ENCODE results near the gene ENTREP1. TPM values are rescaled to one million over a fixed set of nuclear protein-coding genes. Genes with fewer than 3 reads are reported as not detected.

ENTREP1 gene
- total and polyA plus RNA-seq, 4 donors, result 0.07 to 0.33 (median 0.12) TPM

DNA sequence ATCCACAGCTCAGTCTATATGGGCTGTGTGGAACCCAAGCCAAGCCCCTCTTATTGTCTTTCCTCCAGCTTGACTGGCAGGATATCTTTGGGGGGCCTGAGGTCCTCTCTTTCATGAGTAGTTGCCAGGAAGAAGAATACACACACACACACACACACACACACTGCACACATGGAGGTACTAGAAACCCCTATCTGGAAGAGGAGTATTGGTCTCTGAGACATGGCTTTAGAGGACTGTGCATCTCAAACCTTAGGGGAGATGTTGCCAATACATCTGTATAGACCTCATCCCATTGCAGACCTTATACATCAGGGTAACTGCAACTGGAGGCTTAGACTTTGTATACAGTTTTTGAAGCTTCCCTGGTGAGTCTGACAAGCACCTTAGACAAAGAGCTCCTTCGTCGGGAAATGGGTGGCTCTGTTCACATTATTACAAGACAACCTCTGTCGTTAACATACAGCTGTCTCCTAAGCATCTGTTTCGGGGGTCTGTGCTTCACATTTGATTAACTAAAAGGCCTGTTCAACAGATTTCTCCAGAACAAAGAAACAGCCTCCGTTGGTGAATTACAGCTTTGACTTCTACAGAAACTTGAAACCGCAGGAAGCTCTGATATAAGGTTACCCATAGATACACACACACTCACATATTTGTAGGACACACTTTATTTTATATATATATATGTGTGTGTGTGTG lies 5.5 kb upstream of the ENTREP1 start:
- H3K4me3 ChIP-seq (ENCODE audit: low read depth in 1 of 3, low read length in 3 of 3), result no peak overlapping the region
- no peak overlapping the region for H3K9ac ChIP-seq (ENCODE audit: low read depth in 1 of 2, low read length in 2 of 2)
- WGBS, result 85% methylated on average over 6 of the region's 6 CpGs
- no peak for DNase-seq (ENCODE audit: low spot score)
- H3K9me3 ChIP-seq (ENCODE audit: control insufficient read depth in 4 of 4, low read length in 3 of 4), result no peaks in the 10 kb centered on the region
- no peak overlapping the region for H3K27ac ChIP-seq (ENCODE audit: low read depth in 1 of 2, low read length in 2 of 2)
- H3K27me3 ChIP-seq (ENCODE audit: control insufficient read depth in 4 of 4, insufficient read depth in 4 of 4, low read length in 3 of 4), result peaks cover 0 to 2% (median under 1%) of the 10 kb centered on the region in 4 donors
- TF ChIP-seq FOXA1 (IDR thresholded peaks at IDR 0.05) (no peak), HNF4G (IDR thresholded peaks at IDR 0.05) (no peak), EGR1 (IDR thresholded peaks at IDR 0.05; ENCODE audit: low read depth in 2 of 2) (no peak), NR2F2 (IDR thresholded peaks at IDR 0.05) (no peak), TAF1 (conservative IDR thresholded peaks at IDR 0.05) (no peak), GABPA (IDR thresholded peaks at IDR 0.05 in 1 of 2, conservative IDR thresholded peaks at IDR 0.05 in 1 of 2) (no peak)
- H3K4me1 ChIP-seq (ENCODE audit: control insufficient read depth in 4 of 4, insufficient read depth in 4 of 4, low read length in 3 of 4), result peaks cover 0 to 2% (median under 1%) of the 10 kb centered on the region in 4 donors
- no peaks in the 10 kb centered on the region for H3K36me3 ChIP-seq (ENCODE audit: control insufficient read depth in 4 of 4, insufficient read depth in 3 of 4, low read depth in 1 of 4, low read length in 3 of 4)

DNA sequence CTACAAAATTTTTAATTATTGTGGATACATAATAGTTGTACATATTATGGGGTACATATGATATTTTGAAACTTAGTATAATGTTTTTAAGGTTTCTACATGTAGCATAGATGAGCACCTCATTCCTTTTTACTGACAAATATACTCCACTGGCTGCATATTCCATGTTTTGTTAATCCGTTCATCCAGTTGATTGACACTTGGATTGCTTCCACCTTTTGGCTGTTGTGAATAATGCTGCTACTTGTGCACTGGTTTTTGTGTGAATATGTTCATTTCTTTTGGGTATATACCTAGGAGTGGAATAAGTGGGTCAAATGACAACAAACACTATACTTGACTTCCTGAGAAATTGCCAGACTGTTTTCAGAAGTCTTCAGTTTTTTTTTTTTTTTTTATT lies 2.8 kb upstream of the ENTREP1 start:
- Histone ChIP-seq H3K27me3 (ENCODE audit: control insufficient read depth in 4 of 4, insufficient read depth in 4 of 4, low read length in 3 of 4) (peaks cover 0 to 10% (median under 1%) of the 10 kb centered on the region in 4 donors), H3K4me3 (ENCODE audit: low read depth in 1 of 3, low read length in 3 of 3) (no peak overlapping the region), H3K36me3 (ENCODE audit: control insufficient read depth in 4 of 4, insufficient read depth in 3 of 4, low read depth in 1 of 4, low read length in 3 of 4) (no peaks in the 10 kb centered on the region), H3K9ac (ENCODE audit: low read depth in 1 of 2, low read length in 2 of 2) (no peak overlapping the region), H3K4me1 (ENCODE audit: control insufficient read depth in 4 of 4, insufficient read depth in 4 of 4, low read length in 3 of 4) (peaks cover 3 to 13% (median 6%) of the 10 kb centered on the region in 4 donors), H3K9me3 (ENCODE audit: control insufficient read depth in 4 of 4, low read length in 3 of 4) (no peaks in the 10 kb centered on the region), H3K27ac (ENCODE audit: low read depth in 1 of 2, low read length in 2 of 2) (no peak overlapping the region)
- TF ChIP-seq RXRA (IDR thresholded peaks at IDR 0.05) (no peak), EGR1 (IDR thresholded peaks at IDR 0.05; ENCODE audit: low read depth in 2 of 2) (no peak), HNF4G (IDR thresholded peaks at IDR 0.05) (no peak)
- DNase-seq (ENCODE audit: low spot score), result no peak
- WGBS, result 65% methylated on average over 1 of the region's 1 CpG

DNA sequence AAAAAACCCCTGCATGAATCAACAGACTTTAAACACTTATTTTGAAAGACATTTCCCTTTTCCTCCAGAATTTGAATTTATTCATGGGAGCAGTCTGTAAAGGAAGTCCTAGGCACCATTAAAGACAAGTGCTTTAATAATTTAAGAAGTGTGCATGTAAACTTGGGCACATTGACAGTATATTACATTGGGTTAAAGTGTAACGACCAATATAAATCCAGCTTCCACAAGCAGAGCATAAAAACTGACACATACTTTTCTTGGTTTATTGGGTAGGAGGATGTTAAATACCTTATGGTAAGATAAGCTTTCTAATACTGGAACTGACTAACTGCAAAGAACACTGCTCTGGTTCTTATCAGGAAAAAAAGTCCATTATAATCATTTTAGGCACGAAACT lies 1.2 kb upstream of the ENTREP1 start:
- Histone ChIP-seq H3K4me3 (ENCODE audit: low read depth in 1 of 3, low read length in 3 of 3) (no peak overlapping the region), H3K27ac (ENCODE audit: low read depth in 1 of 2, low read length in 2 of 2) (no peak overlapping the region), H3K27me3 (ENCODE audit: control insufficient read depth in 4 of 4, insufficient read depth in 4 of 4, low read length in 3 of 4) (peaks cover 0 to 10% (median under 1%) of the 10 kb centered on the region in 4 donors), H3K9ac (ENCODE audit: low read depth in 1 of 2, low read length in 2 of 2) (no peak overlapping the region), H3K9me3 (ENCODE audit: control insufficient read depth in 4 of 4, low read length in 3 of 4) (no peaks in the 10 kb centered on the region), H3K4me1 (ENCODE audit: control insufficient read depth in 4 of 4, insufficient read depth in 4 of 4, low read length in 3 of 4) (peaks cover 3 to 13% (median 6%) of the 10 kb centered on the region in 4 donors), H3K36me3 (ENCODE audit: control insufficient read depth in 4 of 4, insufficient read depth in 3 of 4, low read depth in 1 of 4, low read length in 3 of 4) (no peaks in the 10 kb centered on the region)
- TF ChIP-seq, protein P1, sequence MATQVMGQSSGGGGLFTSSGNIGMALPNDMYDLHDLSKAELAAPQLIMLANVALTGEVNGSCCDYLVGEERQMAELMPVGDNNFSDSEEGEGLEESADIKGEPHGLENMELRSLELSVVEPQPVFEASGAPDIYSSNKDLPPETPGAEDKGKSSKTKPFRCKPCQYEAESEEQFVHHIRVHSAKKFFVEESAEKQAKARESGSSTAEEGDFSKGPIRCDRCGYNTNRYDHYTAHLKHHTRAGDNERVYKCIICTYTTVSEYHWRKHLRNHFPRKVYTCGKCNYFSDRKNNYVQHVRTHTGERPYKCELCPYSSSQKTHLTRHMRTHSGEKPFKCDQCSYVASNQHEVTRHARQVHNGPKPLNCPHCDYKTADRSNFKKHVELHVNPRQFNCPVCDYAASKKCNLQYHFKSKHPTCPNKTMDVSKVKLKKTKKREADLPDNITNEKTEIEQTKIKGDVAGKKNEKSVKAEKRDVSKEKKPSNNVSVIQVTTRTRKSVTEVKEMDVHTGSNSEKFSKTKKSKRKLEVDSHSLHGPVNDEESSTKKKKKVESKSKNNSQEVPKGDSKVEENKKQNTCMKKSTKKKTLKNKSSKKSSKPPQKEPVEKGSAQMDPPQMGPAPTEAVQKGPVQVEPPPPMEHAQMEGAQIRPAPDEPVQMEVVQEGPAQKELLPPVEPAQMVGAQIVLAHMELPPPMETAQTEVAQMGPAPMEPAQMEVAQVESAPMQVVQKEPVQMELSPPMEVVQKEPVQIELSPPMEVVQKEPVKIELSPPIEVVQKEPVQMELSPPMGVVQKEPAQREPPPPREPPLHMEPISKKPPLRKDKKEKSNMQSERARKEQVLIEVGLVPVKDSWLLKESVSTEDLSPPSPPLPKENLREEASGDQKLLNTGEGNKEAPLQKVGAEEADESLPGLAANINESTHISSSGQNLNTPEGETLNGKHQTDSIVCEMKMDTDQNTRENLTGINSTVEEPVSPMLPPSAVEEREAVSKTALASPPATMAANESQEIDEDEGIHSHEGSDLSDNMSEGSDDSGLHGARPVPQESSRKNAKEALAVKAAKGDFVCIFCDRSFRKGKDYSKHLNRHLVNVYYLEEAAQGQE (IDR thresholded peaks at IDR 0.05), result no peak
- TF ChIP-seq FOXA2 (IDR thresholded peaks at IDR 0.05), result no peak
- TF ChIP-seq YY1 (IDR thresholded peaks at IDR 0.05), result no peak
- TF ChIP-seq RXRA (IDR thresholded peaks at IDR 0.05), result no peak
- TF ChIP-seq EGR1 (IDR thresholded peaks at IDR 0.05; ENCODE audit: low read depth in 2 of 2), result no peak
- TF ChIP-seq GABPA (IDR thresholded peaks at IDR 0.05 in 1 of 2, conservative IDR thresholded peaks at IDR 0.05 in 1 of 2), result no peak
- TF ChIP-seq, protein P2, sequence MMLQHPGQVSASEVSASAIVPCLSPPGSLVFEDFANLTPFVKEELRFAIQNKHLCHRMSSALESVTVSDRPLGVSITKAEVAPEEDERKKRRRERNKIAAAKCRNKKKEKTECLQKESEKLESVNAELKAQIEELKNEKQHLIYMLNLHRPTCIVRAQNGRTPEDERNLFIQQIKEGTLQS (IDR thresholded peaks at IDR 0.05), result no peak
- TF ChIP-seq, protein P3, sequence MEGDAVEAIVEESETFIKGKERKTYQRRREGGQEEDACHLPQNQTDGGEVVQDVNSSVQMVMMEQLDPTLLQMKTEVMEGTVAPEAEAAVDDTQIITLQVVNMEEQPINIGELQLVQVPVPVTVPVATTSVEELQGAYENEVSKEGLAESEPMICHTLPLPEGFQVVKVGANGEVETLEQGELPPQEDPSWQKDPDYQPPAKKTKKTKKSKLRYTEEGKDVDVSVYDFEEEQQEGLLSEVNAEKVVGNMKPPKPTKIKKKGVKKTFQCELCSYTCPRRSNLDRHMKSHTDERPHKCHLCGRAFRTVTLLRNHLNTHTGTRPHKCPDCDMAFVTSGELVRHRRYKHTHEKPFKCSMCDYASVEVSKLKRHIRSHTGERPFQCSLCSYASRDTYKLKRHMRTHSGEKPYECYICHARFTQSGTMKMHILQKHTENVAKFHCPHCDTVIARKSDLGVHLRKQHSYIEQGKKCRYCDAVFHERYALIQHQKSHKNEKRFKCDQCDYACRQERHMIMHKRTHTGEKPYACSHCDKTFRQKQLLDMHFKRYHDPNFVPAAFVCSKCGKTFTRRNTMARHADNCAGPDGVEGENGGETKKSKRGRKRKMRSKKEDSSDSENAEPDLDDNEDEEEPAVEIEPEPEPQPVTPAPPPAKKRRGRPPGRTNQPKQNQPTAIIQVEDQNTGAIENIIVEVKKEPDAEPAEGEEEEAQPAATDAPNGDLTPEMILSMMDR (IDR thresholded peaks at IDR 0.05; ENCODE audit: low read depth, low read length, missing input control), result no peak
- no peak for TF ChIP-seq HNF4A (conservative IDR thresholded peaks at IDR 0.05)
- no peak for TF ChIP-seq SP1 (IDR thresholded peaks at IDR 0.05)
- TF ChIP-seq, protein P4, sequence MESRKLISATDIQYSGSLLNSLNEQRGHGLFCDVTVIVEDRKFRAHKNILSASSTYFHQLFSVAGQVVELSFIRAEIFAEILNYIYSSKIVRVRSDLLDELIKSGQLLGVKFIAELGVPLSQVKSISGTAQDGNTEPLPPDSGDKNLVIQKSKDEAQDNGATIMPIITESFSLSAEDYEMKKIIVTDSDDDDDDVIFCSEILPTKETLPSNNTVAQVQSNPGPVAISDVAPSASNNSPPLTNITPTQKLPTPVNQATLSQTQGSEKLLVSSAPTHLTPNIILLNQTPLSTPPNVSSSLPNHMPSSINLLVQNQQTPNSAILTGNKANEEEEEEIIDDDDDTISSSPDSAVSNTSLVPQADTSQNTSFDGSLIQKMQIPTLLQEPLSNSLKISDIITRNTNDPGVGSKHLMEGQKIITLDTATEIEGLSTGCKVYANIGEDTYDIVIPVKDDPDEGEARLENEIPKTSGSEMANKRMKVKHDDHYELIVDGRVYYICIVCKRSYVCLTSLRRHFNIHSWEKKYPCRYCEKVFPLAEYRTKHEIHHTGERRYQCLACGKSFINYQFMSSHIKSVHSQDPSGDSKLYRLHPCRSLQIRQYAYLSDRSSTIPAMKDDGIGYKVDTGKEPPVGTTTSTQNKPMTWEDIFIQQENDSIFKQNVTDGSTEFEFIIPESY (IDR thresholded peaks at IDR 0.05), result no peak
- TF ChIP-seq FOXA1 (IDR thresholded peaks at IDR 0.05), result no peak
- DNase-seq (ENCODE audit: low spot score), result no peak
- WGBS, result 73% methylated on average over 2 of the region's 2 CpGs
